Uterus (tissue), 4 donors: ENCODE results near the gene AGTR2. TPM values are rescaled to one million over a fixed set of nuclear protein-coding genes. Genes with fewer than 3 reads are reported as not detected.
A peak's percentile ranks its signal among the peaks of the same experiment; 100 is the strongest.
"Not testable (repeated sequence)": the region's sequence is repeated elsewhere in the genome, so short reads cannot be mapped to it uniquely, and the experiment has no call there.

ENCODE experiments used
- DNase-seq, 2 donors: peaks; one replicate each; pipeline ENCODE4 v3.0.0-alpha.2; 2019 to 2020
- H3K27ac ChIP-seq, 2 donors: fragments of 200-600 bp; sonication (generic); 1 replicate in 1 of 2; 2 replicates in 1 of 2; pipeline ENCODE4 v1.5.1; 2016 to 2018
- H3K27me3 ChIP-seq, 2 donors: fragments of 200-600 bp; sonication (generic); one replicate each; pipeline ENCODE4 v1.5.1; 2018 to 2019; ENCODE audit warnings: control low read depth in 1 of 2
- H3K36me3 ChIP-seq, 2 donors: fragments of 200-600 bp; sonication (generic); one replicate each; pipeline ENCODE4 v1.5.1; 2019; ENCODE audit warnings: control low read depth in 1 of 2
- H3K4me1 ChIP-seq, 2 donors: fragments of 200-600 bp; sonication (generic); one replicate each; pipeline ENCODE4 v1.5.1; 2018 to 2019; ENCODE audit warnings: control low read depth in 1 of 2
- H3K4me3 ChIP-seq, 2 donors: fragments of 200-600 bp; sonication (generic); 1 replicate in 1 of 2; 2 replicates in 1 of 2; pipeline ENCODE4 v1.5.1; 2018 to 2019; ENCODE audit warnings: mild to moderate bottlenecking in 1 of 2
- H3K9me3 ChIP-seq, 2 donors: fragments of 200-600 bp; sonication (generic); one replicate each; pipeline ENCODE4 v1.5.1; 2019; ENCODE audit warnings: control low read depth in 1 of 2
- CTCF ChIP-seq, 4 experiments: fragments of 200-600 bp in 2 of 4; fragments of 450-650 bp in 2 of 4; sonication (generic) in 2 of 4; IDR thresholded peaks; one replicate each; pipeline ENCODE4 v1.5.1; 2016 to 2019; ENCODE audit warnings: antibody characterized with exemption in 4 of 4, mild to moderate bottlenecking in 2 of 4, moderate library complexity in 1 of 4
- POLR2A ChIP-seq, 2 donors: fragments of 450-650 bp; IDR thresholded peaks; one replicate each; pipeline ENCODE4 v1.6.1; 2016; ENCODE audit warnings: antibody characterized with exemption in 2 of 2, mild to moderate bottlenecking in 1 of 2, moderate library complexity in 1 of 2
- intact Hi-C: fragments of 100-400 bp; cut with DNase I; formaldehyde crosslinking; loops from one replicate; pipeline ENCODE4 v1.15.1; 2023; ENCODE audit warnings: low total_unique reads
- total RNA-seq, 4 donors: library from RNA; depleted of rRNA in 3 of 4; stranded (reverse); fragments of >200 nt in 3 of 4; gene quantifications; one replicate each; pipeline versions ENCODE4 v1.1.0 to v1.2.4, GENCODE V29; 2014 to 2023
- donor health status: DM: yes; HTN: yes; CAD: no.

AGTR2 gene
- total RNA-seq, 4 donors from 2014 or later, result 0.59 to 128 (median 0.77) TPM; not detected in 1

GRCh38 chrX:116204932-116205331, 34.4 kb downstream of the AGTR2 start:
- Histone ChIP-seq H3K27ac (no peak overlapping the region), H3K27me3 (peaks cover 0 to 8% of the 10 kb centered on the region in 2 donors), H3K36me3 (no peaks in the 10 kb centered on the region), H3K4me3 (no peak overlapping the region), H3K9me3 (no peaks in the 10 kb centered on the region), H3K4me1 (no peaks in the 10 kb centered on the region)
- intact Hi-C loops, result no loop called here
- TF ChIP-seq POLR2A (IDR thresholded peaks at IDR 0.05) (no peak), CTCF (IDR thresholded peaks at IDR 0.05) (peak; percentile 12 to 38 (median 26))
- DNase-seq, result no peak

GRCh38 chrX:116213262-116213661, 42.7 kb downstream of the AGTR2 start:
- intact Hi-C loops, result no loop called here
- Histone ChIP-seq H3K27ac (no peak overlapping the region), H3K4me1 (no peaks in the 10 kb centered on the region), H3K36me3 (no peaks in the 10 kb centered on the region), H3K4me3 (no peak overlapping the region), H3K9me3 (no peaks in the 10 kb centered on the region), H3K27me3 (no peaks in the 10 kb centered on the region)
- TF ChIP-seq CTCF (IDR thresholded peaks at IDR 0.05) (no peak), POLR2A (IDR thresholded peaks at IDR 0.05) (no peak)
- no peak for DNase-seq

GRCh38 chrX:116217080-116217479, 46.5 kb downstream of the AGTR2 start:
- H3K4me3 ChIP-seq, H3K4me1 ChIP-seq, intact Hi-C loops, H3K9me3 ChIP-seq, DNase-seq, H3K36me3 ChIP-seq, H3K27ac ChIP-seq, H3K27me3 ChIP-seq: not testable (repeated sequence)
